Vagina (tissue), 2 donors: ENCODE results near the gene GPR137. TPM values are rescaled to one million over a fixed set of nuclear protein-coding genes. Genes with fewer than 3 reads are reported as not detected.

Source experiments
- DNase-seq, 2 donors: peaks; one replicate each; pipeline ENCODE4 v3.0.0-alpha.2; 2017; ENCODE audit errors: extremely low spot score in 2 of 2
- H3K27ac ChIP-seq: fragments of 200-600 bp; sonication (generic); one replicate; pipeline ENCODE4 v1.5.1; 2019
- H3K27me3 ChIP-seq: fragments of 200-600 bp; sonication (generic); one replicate; pipeline ENCODE4 v1.5.1; 2019
- H3K36me3 ChIP-seq, 2 donors: fragments of 200-600 bp; sonication (generic); one replicate each; pipeline ENCODE4 v1.5.1; 2017 to 2019
- H3K4me1 ChIP-seq: fragments of 200-600 bp; sonication (generic); one replicate; pipeline ENCODE4 v1.5.1; 2019
- H3K4me3 ChIP-seq, 2 donors: fragments of 200-600 bp; sonication (generic); 1 replicate in 1 of 2; 2 replicates in 1 of 2; pipeline ENCODE4 v1.5.1; 2016 to 2019
- H3K9me3 ChIP-seq: fragments of 200-600 bp; sonication (generic); one replicate; pipeline ENCODE4 v1.5.1; 2019
- CTCF ChIP-seq, 3 experiments: fragments of 450-650 bp in 2 of 3; fragments of 200-600 bp in 1 of 3; sonication (generic) in 1 of 3; IDR thresholded peaks; one replicate each; pipeline ENCODE4 v1.5.1; 2017 to 2019; ENCODE audit warnings: antibody characterized with exemption in 3 of 3, mild to moderate bottlenecking in 2 of 3, moderate library complexity in 2 of 3
- POLR2A ChIP-seq, 2 donors: fragments of 450-650 bp; IDR thresholded peaks; one replicate each; pipeline ENCODE4 v1.6.1; 2017; ENCODE audit warnings: antibody characterized with exemption in 2 of 2, mild to moderate bottlenecking in 2 of 2, moderate library complexity in 2 of 2
- POLR2AphosphoS5 ChIP-seq, 2 donors: sonication (generic); formaldehyde crosslinking; IDR thresholded peaks; one replicate each; pipeline ENCODE4 v1.9.0; 2017; ENCODE audit warnings: antibody characterized with exemption in 2 of 2, mild to moderate bottlenecking in 2 of 2, low read depth in 1 of 2; ENCODE audit not compliant: insufficient read depth in 1 of 2
- intact Hi-C: fragments of 100-400 bp; cut with DNase I; formaldehyde crosslinking; loops from one replicate; pipeline ENCODE4 v1.15.1; 2023
- total RNA-seq: library from RNA; depleted of rRNA; stranded (reverse); fragments of >200 nt; gene quantifications from one replicate; pipeline ENCODE4 v1.2.3, GENCODE V29; 2016

GPR137 gene
- total RNA-seq, 1 donor from 2014 or later, result 20.6 TPM

DNA sequence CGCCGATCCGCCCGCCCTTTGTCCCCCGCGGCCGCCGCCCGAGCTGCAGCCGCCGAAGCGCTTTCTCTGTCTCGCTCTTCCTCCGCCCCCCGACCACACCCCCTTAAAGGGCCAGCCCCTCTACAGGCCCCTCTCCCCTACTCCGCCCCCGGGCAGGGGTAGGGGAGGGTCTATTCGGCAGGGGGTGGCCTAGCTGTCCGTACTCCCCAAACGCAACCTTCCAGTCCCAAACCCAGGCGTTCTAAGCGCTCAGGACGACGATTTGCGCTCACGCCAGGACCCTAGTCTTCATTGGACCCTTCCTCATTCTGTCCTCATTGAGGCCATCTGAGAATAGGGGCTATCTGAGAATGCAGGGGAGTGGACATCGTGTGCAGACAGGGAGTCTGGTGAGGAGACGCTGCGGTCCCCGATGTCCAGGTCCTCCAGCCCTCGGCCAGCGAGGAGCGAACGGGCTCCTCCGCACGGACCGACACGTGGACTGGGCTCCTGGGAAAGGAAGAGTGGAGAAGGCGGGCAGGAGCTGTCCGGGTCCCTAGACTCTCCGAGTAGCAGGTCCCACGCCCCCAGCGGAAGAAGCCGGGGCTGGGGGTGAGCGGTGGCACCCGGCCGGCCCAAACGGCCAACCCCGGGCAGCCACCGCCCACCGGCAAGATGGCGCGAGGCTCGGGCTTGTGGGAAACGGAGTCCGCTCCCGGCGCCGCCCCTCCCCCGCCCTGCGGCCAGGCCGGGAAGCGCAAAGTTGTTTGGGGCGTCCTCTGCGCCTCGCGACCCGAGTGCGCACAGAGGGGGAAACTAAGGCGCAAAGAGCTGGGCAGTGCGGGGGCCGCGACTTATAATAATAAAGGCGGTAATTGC is 38.5 kb upstream of the GPR137 start, which contains the start of gene PPP1R14B:
PPP1R14B (minus strand) TSS at position 73 of the 858 bp plus-strand sequence. CDS start 270 bp downstream, outside the sequence.
- Histone ChIP-seq H3K4me1 (peaks cover 50% of the 10 kb centered on the region), H3K9me3 (no peaks in the 10 kb centered on the region), H3K36me3 (peaks cover 0 to 12% of the 10 kb centered on the region in 2 donors), H3K27me3 (no peaks in the 10 kb centered on the region), H3K27ac (peak within 1 kb of the TSS; percentile 81), H3K4me3 (peak within 1 kb of the TSS; percentile 48 to 57)
- peak in 1 of 2 donors; percentile 11 for TF ChIP-seq POLR2A (IDR thresholded peaks at IDR 0.05)
- TF ChIP-seq CTCF (IDR thresholded peaks at IDR 0.05), result no peak
- peak in 1 of 2 donors; percentile 84 for TF ChIP-seq POLR2AphosphoS5 (IDR thresholded peaks at IDR 0.05; ENCODE audit: insufficient read depth in 1 of 2, low read depth in 1 of 2)
- no peak for DNase-seq
- intact Hi-C loops, result loop anchor here (2.0 kb wide), 1 partner anchor 24 kb away; no protein-coding TSS in a partner anchor

GRCh38 chr11:64247729-64248531 is 37.7 kb upstream of the GPR137 start:
- intact Hi-C loops, result loop anchor here (2.0 kb wide), 1 partner anchor 23 kb away; no protein-coding TSS in a partner anchor
- no peak for TF ChIP-seq CTCF (IDR thresholded peaks at IDR 0.05)
- no peak for TF ChIP-seq POLR2AphosphoS5 (IDR thresholded peaks at IDR 0.05; ENCODE audit: insufficient read depth in 1 of 2, low read depth in 1 of 2)
- TF ChIP-seq POLR2A (IDR thresholded peaks at IDR 0.05), result no peak
- peaks cover 50% of the 10 kb centered on the region for H3K4me1 ChIP-seq
- H3K27me3 ChIP-seq, result no peaks in the 10 kb centered on the region
- no peak for DNase-seq
- H3K27ac ChIP-seq, result peak overlapping the region; percentile 81
- peaks cover 0 to 12% of the 10 kb centered on the region in 2 donors for H3K36me3 ChIP-seq
- peak overlapping the region; percentile 48 to 57 for H3K4me3 ChIP-seq
- no peaks in the 10 kb centered on the region for H3K9me3 ChIP-seq

GRCh38 chr11:64248578-64248977 is 37.1 kb upstream of the GPR137 start:
- Histone ChIP-seq H3K9me3 (no peaks in the 10 kb centered on the region), H3K4me1 (peaks cover 50% of the 10 kb centered on the region), H3K4me3 (no peak overlapping the region), H3K27ac (no peak overlapping the region), H3K36me3 (peaks cover 0 to 8% of the 10 kb centered on the region in 2 donors), H3K27me3 (no peaks in the 10 kb centered on the region)
- intact Hi-C loops, result no loop called here
- TF ChIP-seq POLR2AphosphoS5 (IDR thresholded peaks at IDR 0.05; ENCODE audit: insufficient read depth in 1 of 2, low read depth in 1 of 2) (no peak), CTCF (IDR thresholded peaks at IDR 0.05) (no peak), POLR2A (IDR thresholded peaks at IDR 0.05) (no peak)
- DNase-seq, result no peak

GRCh38 chr11:64249038-64249437 is 36.6 kb upstream of the GPR137 start:
- H3K27me3 ChIP-seq, result no peaks in the 10 kb centered on the region
- no peak overlapping the region for H3K27ac ChIP-seq
- H3K36me3 ChIP-seq, result peaks cover 0 to 3% of the 10 kb centered on the region in 2 donors
- no peak overlapping the region for H3K4me3 ChIP-seq
- no peaks in the 10 kb centered on the region for H3K9me3 ChIP-seq
- peaks cover 51% of the 10 kb centered on the region for H3K4me1 ChIP-seq
- no peak for DNase-seq
- intact Hi-C loops, result no loop called here
- TF ChIP-seq POLR2A (IDR thresholded peaks at IDR 0.05) (no peak), CTCF (IDR thresholded peaks at IDR 0.05) (no peak), POLR2AphosphoS5 (IDR thresholded peaks at IDR 0.05; ENCODE audit: insufficient read depth in 1 of 2, low read depth in 1 of 2) (no peak)
